Measurements from ENCODE around the gene TLE4. TPM values are rescaled to one million over a fixed set of nuclear protein-coding genes. Genes with fewer than 3 reads are reported as not detected.

Gene TLE4
- total RNA-seq, 1 donor from 2014 or later: 98.5 TPM

DNA sequence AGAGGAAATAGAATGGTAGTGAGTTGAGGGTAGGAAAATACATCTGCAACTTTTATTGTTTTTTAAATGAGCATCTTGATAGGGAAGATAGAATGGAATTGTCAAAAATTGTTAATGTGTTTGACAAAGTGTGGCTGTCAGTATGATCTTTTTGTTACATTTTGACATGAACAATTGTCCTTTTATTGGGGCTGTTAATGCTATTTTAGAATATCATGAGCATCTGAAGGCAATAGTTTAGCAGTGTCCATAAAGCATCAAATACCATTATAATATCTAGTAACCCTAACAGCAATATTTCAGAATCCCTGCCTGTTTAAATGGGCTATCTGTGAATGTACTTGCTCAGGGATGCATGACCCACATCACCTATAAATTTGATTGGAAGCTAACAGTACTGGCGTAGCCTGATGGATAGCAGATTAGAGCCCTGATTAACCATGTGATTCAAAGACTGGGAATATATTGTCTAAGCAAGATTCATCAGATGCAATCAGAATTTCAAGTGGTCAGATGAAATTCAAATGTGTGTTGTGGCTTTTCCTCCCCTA lies 37.8 kb downstream of the TLE4 start:
- Mint-ChIP-seq H3K9me3 (ENCODE audit: unreplicated experiment) (no peaks in the 10 kb centered on the region), H3K4me1 (ENCODE audit: low read depth, unreplicated experiment) (peaks cover 56% of the 10 kb centered on the region), H3K36me3 (ENCODE audit: low read depth, unreplicated experiment) (peaks cover 16% of the 10 kb centered on the region), H3K27me3 (ENCODE audit: low read depth, unreplicated experiment) (no peaks in the 10 kb centered on the region), H3K4me3 (ENCODE audit: unreplicated experiment) (no peak overlapping the region), H3K27ac (ENCODE audit: unreplicated experiment) (peak overlapping the region; percentile 95)
- no peak overlapping the region for H3K4me3 ChIP-seq (ENCODE audit: insufficient read depth, low read depth, low read length)
- DNase-seq (ENCODE audit: low read depth) (no peak), FAIRE-seq (peak; percentile 62)
- H4K20me1 ChIP-seq (ENCODE audit: insufficient read depth, low read length): peaks cover 14% of the 10 kb centered on the region
- H3K79me2 ChIP-seq (ENCODE audit: insufficient read depth, low read length): peaks cover 62% of the 10 kb centered on the region
- TF ChIP-seq CTCF (IDR thresholded peaks at IDR 0.05; ENCODE audit: insufficient read depth, low read depth, low read length): no peak
- TF ChIP-seq EZH2 (IDR thresholded peaks at IDR 0.05; ENCODE audit: insufficient read depth, low read length): no peak
- peak overlapping the region; percentile 75 for H3K4me2 ChIP-seq (ENCODE audit: low read length)
- no peaks in the 10 kb centered on the region for H3K9me3 ChIP-seq (ENCODE audit: insufficient read depth, low read depth, low read length)
- no peak overlapping the region for H2AFZ ChIP-seq (ENCODE audit: low read depth, low read length)
- peaks cover 3% of the 10 kb centered on the region for H3K36me3 ChIP-seq (ENCODE audit: insufficient read depth, low read length)
- H3K9ac ChIP-seq (ENCODE audit: low read length): peak overlapping the region; percentile 65
- peaks cover 37% of the 10 kb centered on the region for H3K4me1 ChIP-seq (ENCODE audit: insufficient read depth, low read length)
- peak overlapping the region; percentile 82 for H3K27ac ChIP-seq (ENCODE audit: low read depth, low read length)
- H3K27me3 ChIP-seq (ENCODE audit: insufficient read depth, low read length): no peaks in the 10 kb centered on the region

DNA sequence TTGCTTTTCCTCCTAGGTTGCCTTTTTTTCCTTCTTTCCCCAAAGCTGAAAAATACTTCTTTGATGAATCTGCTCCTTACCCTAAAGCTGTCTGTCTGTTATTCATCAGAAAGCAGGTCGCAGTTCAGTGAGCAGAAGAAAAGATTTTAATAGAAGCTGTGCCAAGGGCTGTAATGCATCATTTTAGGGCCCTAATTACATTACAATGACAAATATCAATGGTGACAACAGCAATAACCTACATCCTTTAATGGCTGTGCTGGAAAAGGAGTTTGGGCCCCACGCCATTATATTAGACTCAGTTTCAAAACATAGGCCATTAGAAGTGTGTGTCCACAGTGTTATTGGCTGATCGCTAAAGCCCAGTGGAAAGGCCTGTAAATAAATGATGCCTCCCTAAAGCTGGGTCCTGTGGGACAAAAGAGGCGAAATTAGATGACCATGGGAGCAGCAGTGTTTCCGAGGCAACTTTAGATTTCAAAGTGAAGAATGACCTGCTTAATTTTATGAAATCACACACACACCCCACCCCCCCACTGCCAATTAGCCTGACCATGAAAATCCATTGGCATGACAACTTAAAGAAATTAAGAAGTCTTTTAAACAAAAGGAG lies 38.4 kb downstream of the TLE4 start:
- peak overlapping the region; percentile 75 for H3K4me2 ChIP-seq (ENCODE audit: low read length)
- H3K4me3 ChIP-seq (ENCODE audit: insufficient read depth, low read depth, low read length): no peak overlapping the region
- peaks cover 63% of the 10 kb centered on the region for H3K79me2 ChIP-seq (ENCODE audit: insufficient read depth, low read length)
- H3K9me3 Mint-ChIP-seq (ENCODE audit: unreplicated experiment): no peaks in the 10 kb centered on the region
- H3K27ac Mint-ChIP-seq (ENCODE audit: unreplicated experiment): peak overlapping the region; percentile 95
- no peaks in the 10 kb centered on the region for H3K27me3 Mint-ChIP-seq (ENCODE audit: low read depth, unreplicated experiment)
- peak overlapping the region; percentile 82 for H3K27ac ChIP-seq (ENCODE audit: low read depth, low read length)
- peaks cover 61% of the 10 kb centered on the region for H3K4me1 Mint-ChIP-seq (ENCODE audit: low read depth, unreplicated experiment)
- peaks cover 3% of the 10 kb centered on the region for H3K36me3 ChIP-seq (ENCODE audit: insufficient read depth, low read length)
- peaks cover 16% of the 10 kb centered on the region for H3K36me3 Mint-ChIP-seq (ENCODE audit: low read depth, unreplicated experiment)
- DNase-seq (ENCODE audit: low read depth): peak; percentile 84
- peak overlapping the region; percentile 65 for H3K9ac ChIP-seq (ENCODE audit: low read length)
- H3K4me1 ChIP-seq (ENCODE audit: insufficient read depth, low read length): peaks cover 35% of the 10 kb centered on the region
- peaks cover 8% of the 10 kb centered on the region for H4K20me1 ChIP-seq (ENCODE audit: insufficient read depth, low read length)
- FAIRE-seq: no peak
- no peaks in the 10 kb centered on the region for H3K27me3 ChIP-seq (ENCODE audit: insufficient read depth, low read length)
- TF ChIP-seq EZH2 (IDR thresholded peaks at IDR 0.05; ENCODE audit: insufficient read depth, low read length) (no peak), CTCF (IDR thresholded peaks at IDR 0.05; ENCODE audit: insufficient read depth, low read depth, low read length) (no peak)
- no peaks in the 10 kb centered on the region for H3K9me3 ChIP-seq (ENCODE audit: insufficient read depth, low read depth, low read length)
- H2AFZ ChIP-seq (ENCODE audit: low read depth, low read length): no peak overlapping the region
- H3K4me3 Mint-ChIP-seq (ENCODE audit: unreplicated experiment): no peak overlapping the region
